GM23338 (cell line): ENCODE measurements around the gene FGGY. TPM values are rescaled to one million over a fixed set of nuclear protein-coding genes. Genes with fewer than 3 reads are reported as not detected.

Experiments
- ATAC-seq: fragments of 200-7000 bp; cut with Tn5 transposase; 3 replicates; pipeline ENCODE4 v1.9.1; 2020
- DNase-seq: peaks from one replicate; pipeline ENCODE4 v3.0.0-alpha.2; 2015; ENCODE audit warnings: low spot score
- H2AFZ ChIP-seq: fragments of 200-600 bp; sonication (generic); 2 replicates; pipeline ENCODE4 v1.8.0; 2016; ENCODE audit warnings: antibody characterized with exemption, mild to moderate bottlenecking, moderate library complexity
- H3F3A ChIP-seq: fragments of 200-600 bp; sonication (generic); replicated peaks from 2 replicates; pipeline ENCODE4 v1.8.0; 2017; ENCODE audit warnings: antibody characterized with exemption, mixed run types, low read depth
- H3K27ac ChIP-seq: fragments of 200-600 bp; sonication (generic); 2 replicates; pipeline ENCODE4 v1.6.1; 2016; ENCODE audit warnings: low read depth
- H3K27me3 ChIP-seq: fragments of 200-600 bp; sonication (generic); 2 replicates; pipeline ENCODE4 v1.8.0; 2016; ENCODE audit warnings: mild to moderate bottlenecking, mixed run types, moderate library complexity; ENCODE audit not compliant: insufficient read depth
- H3K36me3 ChIP-seq: fragments of 200-600 bp; sonication (generic); 2 replicates; pipeline ENCODE4 v1.8.0; 2016; ENCODE audit warnings: mild to moderate bottlenecking; ENCODE audit not compliant: insufficient read depth
- H3K4me1 ChIP-seq: fragments of 200-600 bp; sonication (generic); 2 replicates; pipeline ENCODE4 v1.8.0; 2016; ENCODE audit warnings: mild to moderate bottlenecking, moderate library complexity; ENCODE audit not compliant: insufficient read depth
- H3K4me2 ChIP-seq: fragments of 200-600 bp; sonication (generic); 2 replicates; pipeline ENCODE4 v1.7.1; 2017; ENCODE audit warnings: mixed run types
- H3K4me3 ChIP-seq: fragments of 200-600 bp; sonication (generic); 2 replicates; pipeline ENCODE4 v1.6.1; 2016; ENCODE audit warnings: mixed run types
- H3K79me2 ChIP-seq: fragments of 200-600 bp; sonication (generic); replicated peaks from 2 replicates; pipeline ENCODE4 v1.8.0; 2017; ENCODE audit warnings: mild to moderate bottlenecking; ENCODE audit not compliant: insufficient read depth
- H3K9me2 ChIP-seq: fragments of 200-600 bp; sonication (generic); 2 replicates; pipeline ENCODE4 v1.8.0; 2017; ENCODE audit not compliant: insufficient read depth
- H4K20me1 ChIP-seq: fragments of 200-600 bp; sonication (generic); replicated peaks from 2 replicates; pipeline ENCODE4 v1.8.0; 2017; ENCODE audit warnings: mild to moderate bottlenecking; ENCODE audit not compliant: insufficient read depth
- H3K27ac Mint-ChIP-seq: 2 replicates; pipeline ENCODE4 v1.8.0; 2020; ENCODE audit warnings: inconsistent platforms, mild to moderate bottlenecking, moderate library complexity, mixed read lengths
- H3K27me3 Mint-ChIP-seq: 3 replicates; pipeline ENCODE4 v1.8.0; 2022; ENCODE audit warnings: low read depth, mild to moderate bottlenecking, moderate library complexity, mixed read lengths, inconsistent platforms; ENCODE audit not compliant: insufficient read depth, poor library complexity
- H3K36me3 Mint-ChIP-seq: 3 replicates; pipeline ENCODE4 v1.8.0; 2021; ENCODE audit warnings: low read depth, mild to moderate bottlenecking, inconsistent platforms, moderate library complexity, mixed read lengths
- H3K4me1 Mint-ChIP-seq: 3 replicates; pipeline ENCODE4 v1.8.0; 2020; ENCODE audit warnings: mild to moderate bottlenecking, inconsistent platforms, mixed read lengths
- H3K4me3 Mint-ChIP-seq: 3 replicates; pipeline ENCODE4 v1.8.0; 2021; ENCODE audit warnings: moderate library complexity, mild to moderate bottlenecking, inconsistent platforms, mixed read lengths
- H3K9me3 Mint-ChIP-seq: 3 replicates; pipeline ENCODE4 v1.8.0; 2020; ENCODE audit warnings: moderate library complexity, mild to moderate bottlenecking, inconsistent platforms, mixed read lengths
- CREB1 ChIP-seq: fragments of 250-450 bp; sonication (Bioruptor Pico); IDR thresholded peaks from 2 replicates; pipeline ENCODE4 v1.5.0; 2020; ENCODE audit warnings: low read depth, mild to moderate bottlenecking, moderate library complexity
- EZH2 ChIP-seq: fragments of 200-600 bp; sonication (generic); IDR thresholded peaks from one replicate; pipeline ENCODE4 v1.8.0; 2017; ENCODE audit warnings: antibody characterized with exemption, mild to moderate bottlenecking, low read depth; ENCODE audit not compliant: unreplicated experiment
- EZH2phosphoT487 ChIP-seq: fragments of 200-600 bp; sonication (generic); IDR thresholded peaks from one replicate; pipeline ENCODE4 v1.8.1; 2018; ENCODE audit warnings: antibody characterized with exemption; ENCODE audit not compliant: unreplicated experiment
- JUNB ChIP-seq: IDR thresholded peaks from one replicate; pipeline ENCODE4 v1.6.1; 2016; ENCODE audit warnings: antibody characterized with exemption; ENCODE audit not compliant: unreplicated experiment
- NANOG ChIP-seq: IDR thresholded peaks from 2 replicates; pipeline ENCODE4 v1.6.1; 2016; ENCODE audit warnings: antibody characterized with exemption, borderline replicate concordance
- POLR2AphosphoS5 ChIP-seq: IDR thresholded peaks from 2 replicates; pipeline ENCODE4 v1.6.1; 2016; ENCODE audit warnings: antibody characterized with exemption, low read depth
- STAT1 ChIP-seq: IDR thresholded peaks from one replicate; pipeline ENCODE4 v1.6.1; 2016; ENCODE audit warnings: antibody characterized with exemption; ENCODE audit not compliant: unreplicated experiment
- ZNF114 ChIP-seq: fragments of 250-450 bp; sonication (Bioruptor Pico); IDR thresholded peaks from 2 replicates; pipeline ENCODE4 v1.5.0; 2020; ENCODE audit warnings: mild to moderate bottlenecking, moderate library complexity
- ZNF331 ChIP-seq: fragments of 250-450 bp; sonication (Bioruptor Pico); IDR thresholded peaks from 2 replicates; pipeline ENCODE4 v1.5.0; 2020; ENCODE audit warnings: low read depth, mild to moderate bottlenecking, moderate library complexity
- polyA plus RNA-seq: library from polyadenylated mRNA; unstranded; fragments of >200 nt; fragmentation: Nextera tagmentation; extraction: Ambion mirVana; gene quantifications from 2 replicates; pipeline ENCODE4 v1.2.1, GENCODE V29; 2016
- total RNA-seq: library from RNA; depleted of rRNA; stranded (reverse); fragments of >200 nt; shearing (Covaris generic); gene quantifications from 2 replicates; pipeline ENCODE4 v1.2.3, GENCODE V29; 2014
- TF ChIP-seq, protein P1 (sequence below): IDR thresholded peaks from one replicate; pipeline ENCODE4 v1.6.1; 2018; ENCODE audit warnings: antibody characterized with exemption; ENCODE audit not compliant: unreplicated experiment
- TF ChIP-seq, protein P2 (sequence below): fragments of 250-450 bp; sonication (Bioruptor Pico); IDR thresholded peaks from 2 replicates; pipeline ENCODE4 v1.5.0; 2020; ENCODE audit warnings: mild to moderate bottlenecking, moderate library complexity
- TF ChIP-seq, protein P3 (sequence below), 2 experiments: fragments of 200-600 bp in 1 of 2; sonication (generic) in 1 of 2; conservative IDR thresholded peaks; 2 replicates each; pipeline versions ENCODE4 v1.5.1 to v1.6.1; 2016 to 2017; ENCODE audit warnings: antibody characterized with exemption in 2 of 2, low read depth in 2 of 2, mild to moderate bottlenecking in 2 of 2, moderate library complexity in 1 of 2
- TF ChIP-seq, protein P4 (sequence below): IDR thresholded peaks from 2 replicates; pipeline ENCODE4 v1.6.1; 2016; ENCODE audit warnings: antibody characterized with exemption

The FGGY gene
- total and polyA plus RNA-seq, 2 experiments from 2014 or later: 10.9 to 21.4 TPM

DNA sequence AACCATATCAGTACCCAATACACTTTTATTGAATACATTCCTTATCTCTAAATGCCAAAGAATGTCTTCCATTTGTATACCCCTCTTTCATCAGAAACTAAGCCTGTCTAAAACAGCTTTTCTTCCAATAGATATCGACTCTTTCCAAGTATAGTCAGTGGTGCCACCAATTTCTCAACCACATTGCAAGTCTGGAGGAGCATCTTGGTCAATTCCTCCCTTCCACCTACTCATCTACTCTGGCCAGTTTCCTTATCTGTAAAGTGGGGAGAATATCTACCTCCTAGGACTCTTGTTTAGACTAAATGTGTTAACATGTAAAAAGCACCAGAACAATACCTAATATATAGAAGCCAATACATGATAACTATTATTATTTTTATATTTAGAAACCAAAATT, 28.5 kb upstream of the FGGY start:
- H3K4me3 ChIP-seq: no peak overlapping the region
- H3K27ac ChIP-seq: no peak overlapping the region
- no peaks in the 10 kb centered on the region for H3K9me3 Mint-ChIP-seq
- no peaks in the 10 kb centered on the region for H4K20me1 ChIP-seq
- ATAC-seq (no peak), DNase-seq (no peak)
- H3K36me3 ChIP-seq: no peaks in the 10 kb centered on the region
- no peak overlapping the region for H3K4me2 ChIP-seq
- no peaks in the 10 kb centered on the region for H3F3A ChIP-seq
- no peaks in the 10 kb centered on the region for H3K27me3 Mint-ChIP-seq
- H3K4me3 Mint-ChIP-seq: no peak overlapping the region
- no peaks in the 10 kb centered on the region for H3K27me3 ChIP-seq
- no peak overlapping the region for H3K27ac Mint-ChIP-seq
- no peaks in the 10 kb centered on the region for H3K36me3 Mint-ChIP-seq
- no peak overlapping the region for H2AFZ ChIP-seq
- no peaks in the 10 kb centered on the region for H3K79me2 ChIP-seq
- no peak for TF ChIP-seq EZH2
- TF ChIP-seq, protein P1, sequence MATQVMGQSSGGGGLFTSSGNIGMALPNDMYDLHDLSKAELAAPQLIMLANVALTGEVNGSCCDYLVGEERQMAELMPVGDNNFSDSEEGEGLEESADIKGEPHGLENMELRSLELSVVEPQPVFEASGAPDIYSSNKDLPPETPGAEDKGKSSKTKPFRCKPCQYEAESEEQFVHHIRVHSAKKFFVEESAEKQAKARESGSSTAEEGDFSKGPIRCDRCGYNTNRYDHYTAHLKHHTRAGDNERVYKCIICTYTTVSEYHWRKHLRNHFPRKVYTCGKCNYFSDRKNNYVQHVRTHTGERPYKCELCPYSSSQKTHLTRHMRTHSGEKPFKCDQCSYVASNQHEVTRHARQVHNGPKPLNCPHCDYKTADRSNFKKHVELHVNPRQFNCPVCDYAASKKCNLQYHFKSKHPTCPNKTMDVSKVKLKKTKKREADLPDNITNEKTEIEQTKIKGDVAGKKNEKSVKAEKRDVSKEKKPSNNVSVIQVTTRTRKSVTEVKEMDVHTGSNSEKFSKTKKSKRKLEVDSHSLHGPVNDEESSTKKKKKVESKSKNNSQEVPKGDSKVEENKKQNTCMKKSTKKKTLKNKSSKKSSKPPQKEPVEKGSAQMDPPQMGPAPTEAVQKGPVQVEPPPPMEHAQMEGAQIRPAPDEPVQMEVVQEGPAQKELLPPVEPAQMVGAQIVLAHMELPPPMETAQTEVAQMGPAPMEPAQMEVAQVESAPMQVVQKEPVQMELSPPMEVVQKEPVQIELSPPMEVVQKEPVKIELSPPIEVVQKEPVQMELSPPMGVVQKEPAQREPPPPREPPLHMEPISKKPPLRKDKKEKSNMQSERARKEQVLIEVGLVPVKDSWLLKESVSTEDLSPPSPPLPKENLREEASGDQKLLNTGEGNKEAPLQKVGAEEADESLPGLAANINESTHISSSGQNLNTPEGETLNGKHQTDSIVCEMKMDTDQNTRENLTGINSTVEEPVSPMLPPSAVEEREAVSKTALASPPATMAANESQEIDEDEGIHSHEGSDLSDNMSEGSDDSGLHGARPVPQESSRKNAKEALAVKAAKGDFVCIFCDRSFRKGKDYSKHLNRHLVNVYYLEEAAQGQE: no peak
- TF ChIP-seq EZH2phosphoT487: no peak
- TF ChIP-seq, protein P2, sequence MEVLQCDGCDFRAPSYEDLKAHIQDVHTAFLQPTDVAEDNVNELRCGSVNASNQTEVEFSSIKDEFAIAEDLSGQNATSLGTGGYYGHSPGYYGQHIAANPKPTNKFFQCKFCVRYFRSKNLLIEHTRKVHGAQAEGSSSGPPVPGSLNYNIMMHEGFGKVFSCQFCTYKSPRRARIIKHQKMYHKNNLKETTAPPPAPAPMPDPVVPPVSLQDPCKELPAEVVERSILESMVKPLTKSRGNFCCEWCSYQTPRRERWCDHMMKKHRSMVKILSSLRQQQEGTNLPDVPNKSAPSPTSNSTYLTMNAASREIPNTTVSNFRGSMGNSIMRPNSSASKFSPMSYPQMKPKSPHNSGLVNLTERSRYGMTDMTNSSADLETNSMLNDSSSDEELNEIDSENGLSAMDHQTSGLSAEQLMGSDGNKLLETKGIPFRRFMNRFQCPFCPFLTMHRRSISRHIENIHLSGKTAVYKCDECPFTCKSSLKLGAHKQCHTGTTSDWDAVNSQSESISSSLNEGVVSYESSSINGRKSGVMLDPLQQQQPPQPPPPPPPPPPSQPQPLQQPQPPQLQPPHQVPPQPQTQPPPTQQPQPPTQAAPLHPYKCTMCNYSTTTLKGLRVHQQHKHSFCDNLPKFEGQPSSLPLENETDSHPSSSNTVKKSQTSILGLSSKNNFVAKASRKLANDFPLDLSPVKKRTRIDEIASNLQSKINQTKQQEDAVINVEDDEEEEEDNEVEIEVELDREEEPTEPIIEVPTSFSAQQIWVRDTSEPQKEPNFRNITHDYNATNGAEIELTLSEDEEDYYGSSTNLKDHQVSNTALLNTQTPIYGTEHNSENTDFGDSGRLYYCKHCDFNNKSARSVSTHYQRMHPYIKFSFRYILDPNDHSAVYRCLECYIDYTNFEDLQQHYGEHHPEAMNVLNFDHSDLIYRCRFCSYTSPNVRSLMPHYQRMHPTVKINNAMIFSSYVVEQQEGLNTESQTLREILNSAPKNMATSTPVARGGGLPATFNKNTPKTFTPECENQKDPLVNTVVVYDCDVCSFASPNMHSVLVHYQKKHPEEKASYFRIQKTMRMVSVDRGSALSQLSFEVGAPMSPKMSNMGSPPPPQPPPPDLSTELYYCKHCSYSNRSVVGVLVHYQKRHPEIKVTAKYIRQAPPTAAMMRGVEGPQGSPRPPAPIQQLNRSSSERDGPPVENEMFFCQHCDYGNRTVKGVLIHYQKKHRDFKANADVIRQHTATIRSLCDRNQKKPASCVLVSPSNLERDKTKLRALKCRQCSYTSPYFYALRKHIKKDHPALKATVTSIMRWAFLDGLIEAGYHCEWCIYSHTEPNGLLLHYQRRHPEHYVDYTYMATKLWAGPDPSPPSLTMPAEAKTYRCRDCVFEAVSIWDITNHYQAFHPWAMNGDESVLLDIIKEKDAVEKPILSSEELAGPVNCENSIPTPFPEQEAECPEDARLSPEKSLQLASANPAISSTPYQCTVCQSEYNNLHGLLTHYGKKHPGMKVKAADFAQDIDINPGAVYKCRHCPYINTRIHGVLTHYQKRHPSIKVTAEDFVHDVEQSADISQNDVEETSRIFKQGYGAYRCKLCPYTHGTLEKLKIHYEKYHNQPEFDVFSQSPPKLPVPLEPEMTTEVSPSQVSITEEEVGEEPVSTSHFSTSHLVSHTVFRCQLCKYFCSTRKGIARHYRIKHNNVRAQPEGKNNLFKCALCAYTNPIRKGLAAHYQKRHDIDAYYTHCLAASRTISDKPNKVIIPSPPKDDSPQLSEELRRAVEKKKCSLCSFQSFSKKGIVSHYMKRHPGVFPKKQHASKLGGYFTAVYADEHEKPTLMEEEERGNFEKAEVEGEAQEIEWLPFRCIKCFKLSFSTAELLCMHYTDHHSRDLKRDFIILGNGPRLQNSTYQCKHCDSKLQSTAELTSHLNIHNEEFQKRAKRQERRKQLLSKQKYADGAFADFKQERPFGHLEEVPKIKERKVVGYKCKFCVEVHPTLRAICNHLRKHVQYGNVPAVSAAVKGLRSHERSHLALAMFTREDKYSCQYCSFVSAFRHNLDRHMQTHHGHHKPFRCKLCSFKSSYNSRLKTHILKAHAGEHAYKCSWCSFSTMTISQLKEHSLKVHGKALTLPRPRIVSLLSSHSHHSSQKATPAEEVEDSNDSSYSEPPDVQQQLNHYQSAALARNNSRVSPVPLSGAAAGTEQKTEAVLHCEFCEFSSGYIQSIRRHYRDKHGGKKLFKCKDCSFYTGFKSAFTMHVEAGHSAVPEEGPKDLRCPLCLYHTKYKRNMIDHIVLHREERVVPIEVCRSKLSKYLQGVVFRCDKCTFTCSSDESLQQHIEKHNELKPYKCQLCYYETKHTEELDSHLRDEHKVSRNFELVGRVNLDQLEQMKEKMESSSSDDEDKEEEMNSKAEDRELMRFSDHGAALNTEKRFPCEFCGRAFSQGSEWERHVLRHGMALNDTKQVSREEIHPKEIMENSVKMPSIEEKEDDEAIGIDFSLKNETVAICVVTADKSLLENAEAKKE (CRISPR knock-in tag): no peak
- no peak for TF ChIP-seq STAT1
- no peak for TF ChIP-seq ZNF114 (CRISPR knock-in tag)
- TF ChIP-seq POLR2AphosphoS5: no peak
- TF ChIP-seq, protein P3, sequence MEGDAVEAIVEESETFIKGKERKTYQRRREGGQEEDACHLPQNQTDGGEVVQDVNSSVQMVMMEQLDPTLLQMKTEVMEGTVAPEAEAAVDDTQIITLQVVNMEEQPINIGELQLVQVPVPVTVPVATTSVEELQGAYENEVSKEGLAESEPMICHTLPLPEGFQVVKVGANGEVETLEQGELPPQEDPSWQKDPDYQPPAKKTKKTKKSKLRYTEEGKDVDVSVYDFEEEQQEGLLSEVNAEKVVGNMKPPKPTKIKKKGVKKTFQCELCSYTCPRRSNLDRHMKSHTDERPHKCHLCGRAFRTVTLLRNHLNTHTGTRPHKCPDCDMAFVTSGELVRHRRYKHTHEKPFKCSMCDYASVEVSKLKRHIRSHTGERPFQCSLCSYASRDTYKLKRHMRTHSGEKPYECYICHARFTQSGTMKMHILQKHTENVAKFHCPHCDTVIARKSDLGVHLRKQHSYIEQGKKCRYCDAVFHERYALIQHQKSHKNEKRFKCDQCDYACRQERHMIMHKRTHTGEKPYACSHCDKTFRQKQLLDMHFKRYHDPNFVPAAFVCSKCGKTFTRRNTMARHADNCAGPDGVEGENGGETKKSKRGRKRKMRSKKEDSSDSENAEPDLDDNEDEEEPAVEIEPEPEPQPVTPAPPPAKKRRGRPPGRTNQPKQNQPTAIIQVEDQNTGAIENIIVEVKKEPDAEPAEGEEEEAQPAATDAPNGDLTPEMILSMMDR (conservative IDR thresholded peaks at IDR 0.05; ENCODE audit: low read depth in 2 of 2): no peak
- TF ChIP-seq ZNF331 (CRISPR knock-in tag): no peak
- TF ChIP-seq NANOG: no peak
- TF ChIP-seq, protein P4, sequence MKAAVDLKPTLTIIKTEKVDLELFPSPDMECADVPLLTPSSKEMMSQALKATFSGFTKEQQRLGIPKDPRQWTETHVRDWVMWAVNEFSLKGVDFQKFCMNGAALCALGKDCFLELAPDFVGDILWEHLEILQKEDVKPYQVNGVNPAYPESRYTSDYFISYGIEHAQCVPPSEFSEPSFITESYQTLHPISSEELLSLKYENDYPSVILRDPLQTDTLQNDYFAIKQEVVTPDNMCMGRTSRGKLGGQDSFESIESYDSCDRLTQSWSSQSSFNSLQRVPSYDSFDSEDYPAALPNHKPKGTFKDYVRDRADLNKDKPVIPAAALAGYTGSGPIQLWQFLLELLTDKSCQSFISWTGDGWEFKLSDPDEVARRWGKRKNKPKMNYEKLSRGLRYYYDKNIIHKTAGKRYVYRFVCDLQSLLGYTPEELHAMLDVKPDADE: no peak
- no peak for TF ChIP-seq JUNB
- TF ChIP-seq CREB1 (CRISPR knock-in tag): no peak
- no peaks in the 10 kb centered on the region for H3K4me1 ChIP-seq
- no peaks in the 10 kb centered on the region for H3K4me1 Mint-ChIP-seq
- peaks cover 10% of the 10 kb centered on the region for H3K9me2 ChIP-seq
